Osteocyte (in vitro differentiated cells): ENCODE results near the gene FGR. TPM values are rescaled to one million over a fixed set of nuclear protein-coding genes. Genes with fewer than 3 reads are reported as not detected.

Experiments
- DNase-seq: peaks from one replicate; pipeline ENCODE4 v3.0.0; 2021; ENCODE audit warnings: mixed read lengths; ENCODE audit not compliant: unreplicated experiment; ENCODE audit errors: extremely low spot score
- H3K27ac Mint-ChIP-seq: one replicate; pipeline ENCODE4 v1.8.0; 2021; ENCODE audit warnings: mild to moderate bottlenecking, mixed read lengths; ENCODE audit not compliant: unreplicated experiment
- H3K27me3 Mint-ChIP-seq: one replicate; pipeline ENCODE4 v1.8.0; 2021; ENCODE audit warnings: mixed read lengths; ENCODE audit not compliant: unreplicated experiment
- H3K36me3 Mint-ChIP-seq: one replicate; pipeline ENCODE4 v1.8.0; 2021; ENCODE audit warnings: mixed read lengths; ENCODE audit not compliant: unreplicated experiment
- H3K4me1 Mint-ChIP-seq: one replicate; pipeline ENCODE4 v1.8.0; 2021; ENCODE audit warnings: mixed read lengths; ENCODE audit not compliant: unreplicated experiment
- H3K4me3 Mint-ChIP-seq: one replicate; pipeline ENCODE4 v1.8.0; 2021; ENCODE audit warnings: mild to moderate bottlenecking, moderate library complexity, mixed read lengths; ENCODE audit not compliant: unreplicated experiment
- H3K9me3 Mint-ChIP-seq: one replicate; pipeline ENCODE4 v1.8.0; 2021; ENCODE audit warnings: mixed read lengths; ENCODE audit not compliant: unreplicated experiment
- CTCF ChIP-seq: fragments of 200-600 bp; sonication (generic); IDR thresholded peaks from 2 replicates; pipeline ENCODE4 v1.5.0; 2021; ENCODE audit warnings: antibody characterized with exemption, mild to moderate bottlenecking, moderate library complexity
- total RNA-seq: library from RNA; stranded (reverse); gene quantifications from 2 replicates; pipeline ENCODE4 v1.2.1, GENCODE V29; 2021

The FGR gene
- total RNA-seq, 1 donor from 2014 or later, result not detected

- Mint-ChIP-seq H3K9me3 (no peaks in the 10 kb centered on the region), H3K27me3 (no peaks in the 10 kb centered on the region), H3K36me3 (no peaks in the 10 kb centered on the region), H3K4me1 (peaks cover 5% of the 10 kb centered on the region), H3K4me3 (peak overlapping the region; percentile 55), H3K27ac (no peak overlapping the region)
- no peak for TF ChIP-seq CTCF
- no peak for DNase-seq
Measured at GRCh38 chr1:27592931-27593677, 41.9 kb downstream of the FGR start.

- Mint-ChIP-seq H3K4me1 (peaks cover 5% of the 10 kb centered on the region), H3K4me3 (no peak overlapping the region), H3K9me3 (no peaks in the 10 kb centered on the region), H3K27ac (peak overlapping the region; percentile 19), H3K27me3 (no peaks in the 10 kb centered on the region), H3K36me3 (no peaks in the 10 kb centered on the region)
- no peak for DNase-seq
- no peak for TF ChIP-seq CTCF
Measured at GRCh38 chr1:27592232-27592930, 42.6 kb downstream of the FGR start.

- Mint-ChIP-seq H3K27ac (peak overlapping the region; percentile 19), H3K27me3 (no peaks in the 10 kb centered on the region), H3K9me3 (no peaks in the 10 kb centered on the region), H3K36me3 (peaks cover 2% of the 10 kb centered on the region), H3K4me3 (no peak overlapping the region), H3K4me1 (peaks cover 7% of the 10 kb centered on the region)
- no peak for DNase-seq
- TF ChIP-seq CTCF, result no peak
Measured at GRCh38 chr1:27591622-27592021, 43.4 kb downstream of the FGR start.

GRCh38 chr1:27590917-27591508, 44.0 kb downstream of the FGR start:
- Mint-ChIP-seq H3K27ac (peak overlapping the region; percentile 76), H3K9me3 (no peaks in the 10 kb centered on the region), H3K4me1 (peaks cover 10% of the 10 kb centered on the region), H3K36me3 (peaks cover 2% of the 10 kb centered on the region), H3K27me3 (no peaks in the 10 kb centered on the region), H3K4me3 (no peak overlapping the region)
- DNase-seq, result no peak
- TF ChIP-seq CTCF, result no peak
